ENCODE measurements around the gene TICAM2. TPM values are rescaled to one million over a fixed set of nuclear protein-coding genes. Genes with fewer than 3 reads are reported as not detected.

TICAM2 gene
- total RNA-seq, 1 donor from 2014 or later, result 0.53 TPM

- peaks cover 0 to 3% of the 10 kb centered on the region in 2 donors for H3K9me3 ChIP-seq
- TF ChIP-seq, protein P1, sequence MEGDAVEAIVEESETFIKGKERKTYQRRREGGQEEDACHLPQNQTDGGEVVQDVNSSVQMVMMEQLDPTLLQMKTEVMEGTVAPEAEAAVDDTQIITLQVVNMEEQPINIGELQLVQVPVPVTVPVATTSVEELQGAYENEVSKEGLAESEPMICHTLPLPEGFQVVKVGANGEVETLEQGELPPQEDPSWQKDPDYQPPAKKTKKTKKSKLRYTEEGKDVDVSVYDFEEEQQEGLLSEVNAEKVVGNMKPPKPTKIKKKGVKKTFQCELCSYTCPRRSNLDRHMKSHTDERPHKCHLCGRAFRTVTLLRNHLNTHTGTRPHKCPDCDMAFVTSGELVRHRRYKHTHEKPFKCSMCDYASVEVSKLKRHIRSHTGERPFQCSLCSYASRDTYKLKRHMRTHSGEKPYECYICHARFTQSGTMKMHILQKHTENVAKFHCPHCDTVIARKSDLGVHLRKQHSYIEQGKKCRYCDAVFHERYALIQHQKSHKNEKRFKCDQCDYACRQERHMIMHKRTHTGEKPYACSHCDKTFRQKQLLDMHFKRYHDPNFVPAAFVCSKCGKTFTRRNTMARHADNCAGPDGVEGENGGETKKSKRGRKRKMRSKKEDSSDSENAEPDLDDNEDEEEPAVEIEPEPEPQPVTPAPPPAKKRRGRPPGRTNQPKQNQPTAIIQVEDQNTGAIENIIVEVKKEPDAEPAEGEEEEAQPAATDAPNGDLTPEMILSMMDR (IDR thresholded peaks at IDR 0.05), result no peak
- peak overlapping the region; percentile 75 to 90 for H3K4me3 ChIP-seq
- peaks cover 0 to 3% of the 10 kb centered on the region in 2 donors for H3K36me3 ChIP-seq
- DNase-seq (ENCODE audit: low spot score in 2 of 2), result no peak
- intact Hi-C loops (cut with DNase I), result loop anchor here (2.0 to 10.0 kb wide), 7 partner anchors 34 to 541 kb away; partner anchors contain the start of genes AP3S1, ATG12, CCDC112 and COMMD10
- H3K27me3 ChIP-seq, result no peaks in the 10 kb centered on the region
- H3K27ac ChIP-seq, result peak overlapping the region; percentile 95 to 99
- peaks cover 7 to 23% of the 10 kb centered on the region in 2 donors for H3K4me1 ChIP-seq
Observed at GRCh38 chr5:115543365-115544042, 58.8 kb downstream of the TICAM2 start.

GRCh38 chr5:115542651-115543364 lies 59.5 kb downstream of the TICAM2 start:
- Histone ChIP-seq H3K4me1 (peaks cover 7 to 24% of the 10 kb centered on the region in 2 donors), H3K27me3 (no peaks in the 10 kb centered on the region), H3K9me3 (peaks cover 0 to 3% of the 10 kb centered on the region in 2 donors), H3K36me3 (peaks cover 0 to 3% of the 10 kb centered on the region in 2 donors), H3K27ac (peak overlapping the region; percentile 95 to 99), H3K4me3 (peak overlapping the region; percentile 75 to 90)
- TF ChIP-seq, protein P1 (IDR thresholded peaks at IDR 0.05), result no peak
- intact Hi-C loops (cut with DNase I), result loop anchor here (5.0 to 10.0 kb wide), 5 partner anchors 34 to 542 kb away; partner anchors contain the start of genes CCDC112 and COMMD10
- no peak for DNase-seq (ENCODE audit: low spot score in 2 of 2)

DNA sequence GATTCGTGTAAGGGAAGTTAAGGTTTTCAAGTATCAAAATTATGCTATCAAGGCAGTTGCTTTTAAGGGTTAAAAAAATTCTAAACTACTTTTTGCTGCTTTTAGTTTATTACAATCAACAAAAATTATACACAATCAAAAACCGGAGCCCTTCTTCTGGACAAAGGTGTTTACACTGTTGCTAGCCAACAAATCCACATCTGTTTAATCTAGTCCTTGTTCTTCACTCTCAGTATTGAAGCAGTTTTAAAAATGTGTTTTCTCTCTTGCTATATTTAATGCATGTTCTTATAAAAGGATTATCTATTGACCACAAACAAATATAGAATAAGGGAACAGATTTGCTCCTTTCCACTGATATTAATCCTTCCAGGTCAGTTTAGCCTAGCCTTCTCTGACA lies 60.2 kb downstream of the TICAM2 start:
- peak overlapping the region; percentile 75 to 90 for H3K4me3 ChIP-seq
- TF ChIP-seq, protein P1 (IDR thresholded peaks at IDR 0.05), result no peak
- intact Hi-C loops (cut with DNase I), result loop anchor here (5.0 to 10.0 kb wide), 5 partner anchors 35 to 543 kb away; partner anchors contain the start of genes CCDC112 and COMMD10
- H3K27me3 ChIP-seq, result no peaks in the 10 kb centered on the region
- peaks cover 0 to 3% of the 10 kb centered on the region in 2 donors for H3K9me3 ChIP-seq
- peak overlapping the region; percentile 95 to 99 for H3K27ac ChIP-seq
- no peak for DNase-seq (ENCODE audit: low spot score in 2 of 2)
- peaks cover 7 to 24% of the 10 kb centered on the region in 2 donors for H3K4me1 ChIP-seq
- H3K36me3 ChIP-seq, result peaks cover 0 to 3% of the 10 kb centered on the region in 2 donors

DNA sequence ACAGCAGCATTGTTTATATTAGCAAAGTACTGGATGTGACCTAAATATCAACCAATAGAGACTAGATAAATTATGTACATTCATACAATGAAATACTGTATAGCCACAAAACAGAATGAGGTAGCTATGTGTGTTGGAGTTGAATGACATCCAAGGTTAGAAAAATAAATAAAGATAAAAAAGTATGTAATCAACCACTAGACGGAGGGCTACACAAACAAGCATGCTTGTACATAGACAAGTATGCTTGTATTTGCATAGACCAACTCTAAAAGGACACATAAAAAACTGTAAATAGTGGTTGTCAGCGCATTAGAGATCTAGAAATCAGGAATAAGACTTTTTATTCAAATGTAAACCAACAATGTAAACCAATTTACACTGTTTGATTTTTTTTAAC lies 60.7 kb downstream of the TICAM2 start:
- Histone ChIP-seq H3K27me3 (no peaks in the 10 kb centered on the region), H3K27ac (peak overlapping the region in 1 of 2 donors; percentile 99), H3K4me3 (peak overlapping the region; percentile 75 to 90), H3K36me3 (peaks cover 0 to 3% of the 10 kb centered on the region in 2 donors), H3K4me1 (peaks cover 7 to 24% of the 10 kb centered on the region in 2 donors), H3K9me3 (peaks cover 0 to 3% of the 10 kb centered on the region in 2 donors)
- DNase-seq (ENCODE audit: low spot score in 2 of 2), result no peak
- TF ChIP-seq, protein P1 (IDR thresholded peaks at IDR 0.05), result no peak
- intact Hi-C loops (cut with DNase I), result loop anchor here (5.0 to 10.0 kb wide), 5 partner anchors 36 to 543 kb away; partner anchors contain the start of genes CCDC112 and COMMD10

GRCh38 chr5:115535479-115536035 lies 66.7 kb downstream of the TICAM2 start:
- H3K9me3 ChIP-seq, result no peaks in the 10 kb centered on the region
- no peak overlapping the region for H3K27ac ChIP-seq
- intact Hi-C loops (cut with DNase I), result no loop called here
- H3K4me1 ChIP-seq, result peaks cover 4 to 28% of the 10 kb centered on the region in 2 donors
- peaks cover 3 to 10% of the 10 kb centered on the region in 2 donors for H3K36me3 ChIP-seq
- DNase-seq (ENCODE audit: low spot score in 2 of 2), result no peak
- TF ChIP-seq, protein P1 (IDR thresholded peaks at IDR 0.05), result no peak
- H3K27me3 ChIP-seq, result no peaks in the 10 kb centered on the region
- H3K4me3 ChIP-seq, result no peak overlapping the region

Measured in ascending aorta (tissue), 2 donors.